Endothelial cell of umbilical vein (primary cell): ENCODE data around the gene RING1. TPM values are rescaled to one million over a fixed set of nuclear protein-coding genes. Genes with fewer than 3 reads are reported as not detected.

ENCODE experiments used
- BruUV-seq: library from RNA; stranded (reverse); fragments of 400-500 nt; replicated peaks from 2 replicates; lab custom pipeline; 2021; lab: Mats Ljungman, UMichigan
- CTCF ChIA-PET: fragments of 300-600, 350-600 bp; sonication (Branson Sonifier 250); formaldehyde crosslinking; loops from one replicate; lab custom pipeline; 2021; ENCODE audit warnings: antibody characterized with exemption, inconsistent platforms; lab: Charles Lee
- POLR2A ChIA-PET: fragments of 300-600, 350-600 bp; sonication (Branson Sonifier 250); formaldehyde crosslinking; loops from one replicate; lab custom pipeline; 2021; ENCODE audit warnings: antibody characterized with exemption, inconsistent platforms; lab: Charles Lee
- DNase-seq: peaks from one replicate; pipeline ENCODE4 v3.0.0-alpha.2; 2011; ENCODE audit warnings: low read depth, low spot score
- FAIRE-seq: peaks from 2 replicates; lab custom pipeline; 2011; peaks lifted over from hg19 to GRCh38; lab: Jason Lieb, UNC
- H2AFZ ChIP-seq: 2 replicates; pipeline ENCODE4 v1.6.0; 2012; ENCODE audit warnings: low read depth, low read length, control low read depth, inconsistent platforms
- H3K27ac ChIP-seq: 2 replicates; pipeline ENCODE4 v1.5.1; 2011; ENCODE audit warnings: low read depth, mild to moderate bottlenecking, control low read depth, low read length, moderate library complexity; ENCODE audit not compliant: insufficient read depth
- H3K27me3 ChIP-seq, 2 experiments: 2 replicates each; pipeline versions ENCODE4 v1.6.0 to v1.6.1; 2011; ENCODE audit warnings: low read length in 2 of 2, mixed read lengths in 1 of 2; ENCODE audit not compliant: control insufficient read depth in 2 of 2, insufficient read depth in 2 of 2
- H3K36me3 ChIP-seq, 2 experiments: 2 replicates in 1 of 2; 3 replicates in 1 of 2; pipeline ENCODE4 v1.5.1; 2011; ENCODE audit warnings: low read length in 2 of 2, mild to moderate bottlenecking in 1 of 2, moderate library complexity in 1 of 2; ENCODE audit not compliant: control insufficient read depth in 2 of 2, insufficient read depth in 2 of 2; ENCODE audit errors: extremely low read depth in 1 of 2
- H3K4me1 ChIP-seq: 3 replicates; pipeline ENCODE4 v1.5.1; 2011; ENCODE audit warnings: mild to moderate bottlenecking, low read length; ENCODE audit not compliant: control insufficient read depth, insufficient read depth; ENCODE audit errors: extremely low read depth
- H3K4me2 ChIP-seq: 2 replicates; pipeline ENCODE4 v1.6.1; 2011; ENCODE audit warnings: low read length, control low read depth, mixed read lengths; ENCODE audit not compliant: insufficient read depth
- H3K4me3 ChIP-seq, 3 experiments: fragments of 200-600 bp in 1 of 3; sonication (generic), shearing (Covaris generic) in 1 of 3; replicated peaks in 1 of 3; 2 replicates each; pipeline ENCODE4 v1.5.1; 2011 to 2016; ENCODE audit warnings: control low read depth in 3 of 3, low read length in 3 of 3, mild to moderate bottlenecking in 2 of 3, inconsistent platforms in 1 of 3, low read depth in 1 of 3, moderate library complexity in 1 of 3; ENCODE audit not compliant: insufficient read depth in 1 of 3
- H3K79me2 ChIP-seq: 2 replicates; pipeline ENCODE4 v1.6.0; 2012; ENCODE audit warnings: low read length, inconsistent platforms; ENCODE audit not compliant: control insufficient read depth, insufficient read depth
- H3K9ac ChIP-seq: replicated peaks from 2 replicates; pipeline ENCODE3; 2011; ENCODE audit warnings: low read length, control low read depth; ENCODE audit not compliant: insufficient read depth; ENCODE audit errors: extremely low read depth
- H3K9me1 ChIP-seq: replicated peaks from 3 replicates; pipeline ENCODE4 v1.6.0; 2011; ENCODE audit warnings: mild to moderate bottlenecking, low read length; ENCODE audit not compliant: control insufficient read depth, insufficient read depth; ENCODE audit errors: extremely low read depth
- H3K9me3 ChIP-seq: replicated peaks from 2 replicates; pipeline ENCODE4 v1.5.1; 2012; ENCODE audit warnings: low read length, inconsistent platforms; ENCODE audit not compliant: control insufficient read depth, insufficient read depth
- H4K20me1 ChIP-seq: replicated peaks from 2 replicates; pipeline ENCODE3; 2011; ENCODE audit warnings: mild to moderate bottlenecking, low read length; ENCODE audit not compliant: control insufficient read depth, insufficient read depth; ENCODE audit errors: extremely low read depth
- CTCF ChIP-seq, 2 donors: IDR thresholded peaks; 1 replicate in 1 of 2; 2 replicates in 1 of 2; pipeline ENCODE4 v1.5.1; 2011; ENCODE audit warnings: low read length in 2 of 2, mild to moderate bottlenecking in 2 of 2, moderate library complexity in 2 of 2, control low read depth in 1 of 2, inconsistent platforms in 1 of 2, low read depth in 1 of 2; ENCODE audit not compliant: insufficient read depth in 1 of 2; ENCODE audit errors: extremely low read depth in 1 of 2
- EZH2 ChIP-seq: IDR thresholded peaks from 2 replicates; pipeline ENCODE4 v1.6.1; 2012; ENCODE audit warnings: borderline replicate concordance, low read depth, mild to moderate bottlenecking, moderate library complexity, low read length, inconsistent platforms; ENCODE audit not compliant: severe bottlenecking
- FOS ChIP-seq: IDR thresholded peaks from 2 replicates; pipeline ENCODE4 v1.6.1; 2011; ENCODE audit warnings: mild to moderate bottlenecking, low read length, moderate library complexity, borderline replicate concordance; ENCODE audit not compliant: insufficient read depth
- JUN ChIP-seq: IDR thresholded peaks from 2 replicates; pipeline ENCODE4 v1.6.1; 2011; ENCODE audit warnings: borderline replicate concordance, low read depth; ENCODE audit not compliant: insufficient read length, insufficient read depth
- MAX ChIP-seq: IDR thresholded peaks from 2 replicates; pipeline ENCODE4 v1.6.1; 2011; ENCODE audit not compliant: insufficient read depth, insufficient read length
- MYC ChIP-seq: IDR thresholded peaks from one replicate; pipeline ENCODE4 v1.6.1; 2011; ENCODE audit warnings: mild to moderate bottlenecking, low read depth, low read length
- POLR2A ChIP-seq: IDR thresholded peaks from 2 replicates; pipeline ENCODE4 v1.6.1; 2012; ENCODE audit warnings: low read depth, mild to moderate bottlenecking, control low read depth, low read length
- POLR2AphosphoS5 ChIP-seq: IDR thresholded peaks from 2 replicates; pipeline ENCODE4 v1.6.1; 2012; ENCODE audit warnings: low read depth, mild to moderate bottlenecking, control low read depth, low read length, moderate library complexity; ENCODE audit not compliant: insufficient read depth
- dilution Hi-C: fragments of 300-500 bp; cut with MboI; formaldehyde crosslinking; loops from one replicate; pipeline ENCODE4 v1.15.0; 2019; ENCODE audit warnings: low sequenced_read_pairs; ENCODE audit not compliant: extremely low pct_ligation_motif_present
- intact Hi-C: fragments of 100-400 bp; cut with micrococcal nuclease; formaldehyde crosslinking; loops from one replicate; pipeline ENCODE4 v1.10.0; 2022
- polyA plus RNA-seq, 4 experiments: library from polyadenylated mRNA; depleted of rRNA in 3 of 4; stranded (reverse) in 3 of 4; unstranded in 1 of 4; fragments of >200 nt; gene quantifications; 2 replicates each; pipeline versions ENCODE4 v1.2.1 to v1.2.3, GENCODE V29; 2011 to 2012; ENCODE audit warnings: missing spikeins in 1 of 4
- total RNA-seq: library from RNA; stranded (reverse); gene quantifications from 2 replicates; pipeline ENCODE4 v1.2.3, GENCODE V29; 2021

The RING1 gene
- total and polyA plus RNA-seq, 2 donors (not counting 3 experiments of a cell fraction or from before 2014, with no cell fraction given), result 26.8 to 27.9 TPM

- Histone ChIP-seq H3K4me1 (peaks cover 11% of the 10 kb centered on the region), H3K4me2 (no peak overlapping the region), H2AFZ (no peak overlapping the region), H3K9me1 (no peaks in the 10 kb centered on the region), H3K27ac (no peak overlapping the region), H3K9ac (no peak overlapping the region), H3K79me2 (no peaks in the 10 kb centered on the region), H3K36me3 (peaks cover 0 to 3% of the 10 kb centered on the region in 2 experiments), H3K27me3 (peaks cover 3 to 5% of the 10 kb centered on the region in 2 experiments), H3K9me3 (no peaks in the 10 kb centered on the region), H3K4me3 (no peak overlapping the region), H4K20me1 (no peaks in the 10 kb centered on the region)
- BruUV-seq, result no TSS peak
- CTCF ChIA-PET, result interaction anchor here (1.9 kb wide), 1 partner anchor 37 kb away, joined by 13 read pairs; no protein-coding TSS in a partner anchor
- dilution Hi-C loops (no loop called here), intact Hi-C loops (no loop called here)
- no peak for FAIRE-seq
- no peak for TF ChIP-seq MAX
- no peak for TF ChIP-seq EZH2
- no peak for TF ChIP-seq JUN
- DNase-seq, result no peak
- POLR2A ChIA-PET, result no interaction called here
These were observed 3.5 kb downstream of the RING1 start for GRCh38 chr6:33211666-33212422.

DNA sequence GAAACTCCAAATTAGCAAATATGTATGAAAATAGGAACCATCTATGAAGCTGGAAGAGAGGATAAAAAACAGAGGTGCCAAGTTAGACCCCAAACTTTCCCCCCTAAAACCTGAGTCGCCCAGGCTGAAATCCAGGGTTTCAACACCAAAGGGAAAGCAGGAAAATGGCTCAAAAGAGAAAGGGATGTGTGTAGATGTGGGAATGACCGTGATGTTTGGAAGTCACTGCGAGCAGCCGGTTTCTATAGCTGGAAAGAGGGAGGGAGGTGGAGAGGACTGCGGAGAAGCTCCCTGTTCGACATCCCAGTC lies 4.5 kb downstream of the RING1 start:
- Histone ChIP-seq H3K36me3 (peaks cover 0 to 3% of the 10 kb centered on the region in 2 experiments), H2AFZ (peak overlapping the region; percentile 8), H3K27ac (no peak overlapping the region), H3K9ac (no peak overlapping the region), H3K4me3 (peak overlapping the region; percentile 26 to 48 (median 30)), H3K9me1 (no peaks in the 10 kb centered on the region), H3K79me2 (no peaks in the 10 kb centered on the region), H3K9me3 (no peaks in the 10 kb centered on the region), H3K27me3 (peaks cover 3 to 5% of the 10 kb centered on the region in 2 experiments), H3K4me1 (peaks cover 8% of the 10 kb centered on the region), H3K4me2 (peak overlapping the region; percentile 89), H4K20me1 (no peaks in the 10 kb centered on the region)
- ChIA-PET POLR2A (interaction anchor here (0.6 kb wide), 1 partner anchor 105 kb away, joined by 4 read pairs; the partner anchor contains the start of gene ZBTB22), CTCF (interaction anchor here (0.9 to 1.9 kb wide), 2 partner anchors 34 to 36 kb away, joined by 3 to 13 read pairs; no protein-coding TSS in a partner anchor)
- no peak for DNase-seq
- TF ChIP-seq CTCF (IDR thresholded peaks at IDR 0.05; ENCODE audit: extremely low read depth in 1 of 2, insufficient read depth in 1 of 2, low read depth in 1 of 2, low read length in 2 of 2), result no peak
- no peak for TF ChIP-seq JUN
- TF ChIP-seq EZH2, result no peak
- TF ChIP-seq MYC, result no peak
- no peak for TF ChIP-seq POLR2AphosphoS5
- no peak for TF ChIP-seq FOS
- TF ChIP-seq POLR2A, result no peak
- dilution Hi-C loops (no loop called here), intact Hi-C loops (no loop called here)
- FAIRE-seq, result no peak
- no TSS peak for BruUV-seq
